DMS114 treated with DMSO at 0.1 percent for 48 hours (cell line): ENCODE measurements around the gene PLA2G1B.

Experiments
- DNase-seq: peaks from one replicate; lab custom pipeline; 2025; ENCODE audit not compliant: unreplicated experiment; lab: John Stamatoyannopoulos, UW

Gene PLA2G1B

GRCh38 chr12:120328228-120328627 lies 649 bp upstream of the PLA2G1B start:
- no peak for DNase-seq

- no peak for DNase-seq
Observed at GRCh38 chr12:120324841-120325417, 2.6 kb downstream of the PLA2G1B start.

DNA sequence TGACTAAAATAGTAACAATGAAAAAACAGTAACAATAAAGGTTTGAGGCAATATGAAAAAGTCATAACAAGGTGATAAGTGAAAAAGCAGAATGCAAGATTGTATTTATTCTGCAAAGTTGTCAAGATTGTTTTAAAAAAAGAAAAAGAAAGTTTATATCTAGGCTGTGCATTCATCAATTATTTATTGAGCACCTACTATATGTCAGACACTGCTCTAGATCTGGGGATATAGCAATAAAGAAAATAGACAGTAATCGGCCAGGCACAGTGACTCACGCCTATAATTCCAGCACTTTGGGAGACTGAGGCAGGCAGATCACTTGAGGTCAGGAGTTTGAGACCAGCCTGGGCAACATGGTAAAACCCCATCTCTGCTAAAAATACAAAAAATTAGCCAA lies 3.8 kb downstream of the PLA2G1B start:
- DNase-seq: no peak

- DNase-seq: no peak
Observed at GRCh38 chr12:120321382-120322202, 6.0 kb downstream of the PLA2G1B start.

DNA sequence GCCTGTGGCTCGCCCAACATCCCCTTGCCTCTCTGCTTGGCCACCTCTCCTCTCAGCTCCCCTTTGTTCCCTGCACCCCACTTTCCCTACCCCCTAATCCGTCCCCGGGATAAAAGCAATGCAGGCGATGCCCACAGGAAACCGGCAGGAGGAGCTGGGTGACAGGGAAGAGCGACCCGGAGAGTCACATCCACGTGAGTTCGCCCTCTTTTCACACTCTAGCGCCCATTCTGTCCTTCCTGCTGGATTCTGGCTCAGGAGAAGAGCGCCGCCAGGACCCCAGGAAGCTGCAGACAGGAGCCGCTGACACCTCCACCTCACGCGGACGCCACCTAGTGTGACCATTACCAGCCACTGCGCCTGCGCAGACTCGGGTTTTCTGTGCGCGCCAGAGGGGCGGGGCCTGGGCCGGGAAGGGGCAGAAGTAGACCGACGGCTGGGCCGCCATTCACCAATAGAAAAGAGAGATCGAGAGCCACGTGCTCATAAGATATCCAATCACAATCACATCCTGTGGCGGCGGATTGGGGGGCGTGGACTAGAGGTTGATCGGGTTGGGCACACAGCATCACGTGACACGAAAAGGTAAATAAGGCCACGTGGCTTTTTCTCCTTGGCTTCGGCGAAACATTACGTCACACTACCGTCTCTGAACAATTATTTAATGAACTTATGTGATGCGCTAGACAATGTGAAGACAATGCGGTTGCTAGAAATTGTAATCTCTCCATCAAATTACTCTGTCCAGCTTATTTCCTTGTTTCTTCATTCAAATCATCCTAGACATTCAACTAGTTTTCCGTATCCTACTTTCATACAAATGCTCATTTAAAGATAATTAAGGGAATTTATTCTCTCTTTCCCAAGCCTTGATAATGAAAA lies 10.1 kb downstream of the PLA2G1B start:
- DNase-seq: peak; percentile 100

DNA sequence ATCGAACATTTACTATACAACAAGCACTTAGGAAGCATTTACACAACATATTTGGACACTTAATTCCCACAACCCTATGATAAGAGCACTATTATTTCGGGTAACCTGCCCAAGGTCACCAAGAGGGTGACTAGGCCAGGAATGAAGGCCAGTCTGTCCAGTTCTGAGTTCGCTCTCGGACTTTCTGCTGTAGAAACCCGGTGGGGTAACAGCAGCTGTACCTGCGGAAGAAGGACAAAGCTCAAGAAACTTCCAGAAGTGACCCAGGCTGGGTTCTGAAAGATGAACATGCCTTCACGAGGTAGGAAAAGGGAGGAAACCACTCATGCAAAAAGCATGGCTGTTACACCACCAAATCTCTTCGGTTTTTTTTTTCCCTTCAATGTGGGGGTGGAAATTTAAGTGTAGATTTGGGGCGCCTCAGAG lies 10.8 kb downstream of the PLA2G1B start:
- no peak for DNase-seq

GRCh38 chr12:120314220-120314619 lies 13.4 kb downstream of the PLA2G1B start:
- DNase-seq: no peak

DNA sequence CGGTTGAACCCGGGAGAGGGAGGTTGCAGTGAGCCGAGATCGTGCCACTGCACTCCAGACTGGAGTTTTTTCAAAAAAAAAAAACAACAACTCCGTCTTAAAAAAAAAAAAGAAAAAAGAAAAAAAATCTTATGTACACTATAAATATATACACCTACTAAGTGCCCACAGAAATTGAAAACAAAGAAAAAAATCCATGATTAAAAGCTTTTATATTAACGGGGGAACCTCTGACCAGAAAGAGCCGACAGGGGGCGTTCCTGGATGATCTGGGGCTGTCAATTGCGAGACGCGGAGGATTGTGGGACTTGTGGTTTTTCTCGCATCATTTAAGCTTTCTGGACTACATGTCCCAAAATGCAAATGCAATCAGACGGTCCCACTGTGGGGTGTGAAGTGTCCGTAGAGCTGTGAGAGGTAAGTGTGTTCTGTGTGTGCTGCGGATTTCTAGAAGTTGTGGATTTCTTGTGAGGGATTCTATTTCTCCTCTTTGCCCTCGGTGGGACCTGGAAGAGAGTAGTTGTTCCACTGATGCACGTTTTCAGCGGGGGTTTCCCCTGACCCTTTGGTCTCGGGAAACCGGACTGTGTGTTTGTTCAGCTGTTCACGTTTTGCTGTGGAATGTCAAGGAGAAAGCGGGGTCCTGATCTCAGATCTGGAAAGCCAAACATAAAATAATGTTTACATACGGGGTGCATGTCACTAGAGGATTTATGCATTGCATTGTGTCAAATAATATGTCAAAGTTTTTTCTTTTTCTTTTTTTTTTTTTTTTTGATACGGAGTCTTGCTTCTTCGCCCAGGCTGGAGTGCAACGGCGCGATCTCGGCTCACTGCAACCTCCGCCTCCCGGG lies 25.4 kb downstream of the PLA2G1B start, which contains the start of gene SIRT4:
Gene SIRT4 (plus strand): TSS at position 360 of the 854 bp plus-strand sequence. CDS start 1,241 bp downstream, outside the sequence.
- peak; percentile 96 for DNase-seq

- DNase-seq: peak; percentile 98
Observed at GRCh38 chr12:120292661-120293531, 34.7 kb downstream of the PLA2G1B start, which contains the start of gene RNU4-1. TSS of gene RNU4-1 (minus strand) at chr12:120293237.

DNA sequence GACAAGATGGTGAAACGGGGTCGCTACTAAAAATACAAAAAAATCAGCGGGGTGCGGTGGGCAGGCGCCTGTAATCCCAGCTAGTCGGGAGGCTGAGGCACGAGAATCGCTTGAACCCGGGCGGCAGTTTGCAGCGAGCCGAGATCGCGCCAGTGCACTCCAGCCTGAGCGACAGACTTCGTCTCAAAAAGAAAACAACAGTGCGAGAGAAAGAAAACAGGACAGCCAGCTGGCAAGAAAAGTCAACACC lies 35.2 kb downstream of the PLA2G1B start:
- DNase-seq: no peak

GRCh38 chr12:120290609-120291305 lies 36.8 kb downstream of the PLA2G1B start:
- DNase-seq: peak; percentile 88

DNA sequence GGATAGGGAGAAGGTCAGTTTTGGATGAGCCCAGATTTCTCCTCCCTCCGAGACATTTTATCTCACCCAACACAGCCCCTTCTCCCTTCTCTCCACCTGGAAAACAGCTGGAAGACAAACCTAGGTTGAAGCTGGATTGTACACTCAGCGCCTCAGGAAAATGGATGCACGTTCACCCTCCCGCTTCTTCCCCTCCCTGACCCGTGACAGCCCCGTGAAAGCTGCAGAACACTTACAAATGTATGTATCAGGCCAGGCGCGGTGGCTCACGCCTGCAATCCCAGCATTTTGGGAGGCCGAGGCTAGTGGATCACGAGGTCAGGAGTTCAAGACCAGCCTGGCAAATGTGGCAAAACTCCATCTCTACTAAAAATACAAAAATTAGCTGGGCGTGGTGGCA lies 40.1 kb downstream of the PLA2G1B start:
- DNase-seq: no peak

GRCh38 chr12:120286768-120287490 lies 40.6 kb downstream of the PLA2G1B start:
- no peak for DNase-seq

DNA sequence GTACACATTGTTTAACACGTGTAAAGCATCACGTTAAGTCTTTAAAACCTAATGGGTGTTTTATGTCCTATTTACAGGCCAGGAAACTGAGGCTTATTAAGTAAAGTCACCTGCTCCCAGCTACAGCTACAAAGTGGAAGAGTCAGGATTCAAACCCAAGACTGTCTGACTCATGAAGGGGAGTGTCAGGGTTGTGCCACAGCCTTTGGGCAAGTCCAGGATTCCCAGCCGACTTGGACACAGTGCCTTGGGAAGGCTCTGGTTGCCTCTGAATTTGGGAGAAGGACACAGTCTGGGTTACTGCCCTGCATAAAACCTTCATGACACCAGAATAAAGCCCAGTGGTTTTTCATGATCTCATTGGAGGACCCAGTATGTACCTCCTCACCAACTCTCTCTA lies 43.2 kb downstream of the PLA2G1B start:
- DNase-seq: no peak

DNA sequence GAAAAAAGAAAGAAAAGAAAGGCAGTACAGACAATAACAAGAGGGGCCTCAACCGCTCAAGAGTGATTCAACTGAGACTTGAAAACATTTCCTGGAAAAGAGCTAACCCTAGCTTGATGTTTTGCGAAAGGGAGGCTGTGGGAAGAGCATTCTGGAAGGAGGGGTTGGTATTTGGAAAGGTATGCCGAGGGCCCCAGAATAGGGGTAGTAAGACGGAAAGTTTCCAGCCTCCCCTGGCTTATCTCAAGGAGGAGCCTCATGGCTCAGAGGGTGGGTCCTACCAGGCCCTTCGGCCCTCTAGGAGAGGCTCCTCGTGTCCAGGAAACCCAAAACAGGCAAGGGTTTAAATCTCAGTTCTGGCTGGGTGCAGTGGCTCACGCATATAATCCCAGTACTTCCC lies 44.3 kb downstream of the PLA2G1B start:
- DNase-seq: no peak

- DNase-seq: no peak
Observed at GRCh38 chr12:120278137-120279069, 49.2 kb downstream of the PLA2G1B start.

GRCh38 chr12:120276734-120277133 lies 50.8 kb downstream of the PLA2G1B start:
- no peak for DNase-seq
